ENCODE results near the gene B3GALT5. TPM values are rescaled to one million over a fixed set of nuclear protein-coding genes. Genes with fewer than 3 reads are reported as not detected.
"Not testable (repeated sequence)": the region's sequence is repeated elsewhere in the genome, so short reads cannot be mapped to it uniquely, and the experiment has no call there.

B3GALT5 gene
- total RNA-seq, 2 experiments from 2014 or later = not detected

- ChIA-PET POLR2A (no interaction called here), CTCF (no interaction called here)
- no peak overlapping the region for H3K27ac Mint-ChIP-seq
- no peaks in the 10 kb centered on the region for H3K9me3 Mint-ChIP-seq (ENCODE audit: insufficient read depth)
- no peak overlapping the region for H3K4me3 Mint-ChIP-seq
- no peaks in the 10 kb centered on the region for H3K4me1 Mint-ChIP-seq (ENCODE audit: low read depth)
- no peaks in the 10 kb centered on the region for H3K36me3 Mint-ChIP-seq (ENCODE audit: low read depth)
- DNase-seq = no peak
- no peaks in the 10 kb centered on the region for H3K27me3 Mint-ChIP-seq (ENCODE audit: low read depth)
- ATAC-seq = no peak
Measured at GRCh38 chr21:39675993-39676661, 63.4 kb downstream of the B3GALT5 start.

GRCh38 chr21:39680216-39680615, 67.5 kb downstream of the B3GALT5 start:
- Mint-ChIP-seq H3K4me1 (ENCODE audit: low read depth) (no peaks in the 10 kb centered on the region), H3K9me3 (ENCODE audit: insufficient read depth) (no peaks in the 10 kb centered on the region), H3K36me3 (ENCODE audit: low read depth) (no peaks in the 10 kb centered on the region), H3K27ac (no peak overlapping the region), H3K4me3 (no peak overlapping the region), H3K27me3 (ENCODE audit: low read depth) (no peaks in the 10 kb centered on the region)
- DNase-seq (no peak), ATAC-seq (no peak)
- ChIA-PET CTCF (no interaction called here), POLR2A (no interaction called here)

- DNase-seq (no peak), ATAC-seq (no peak)
- Mint-ChIP-seq H3K27ac (no peak overlapping the region), H3K4me1 (ENCODE audit: low read depth) (no peaks in the 10 kb centered on the region), H3K9me3 (ENCODE audit: insufficient read depth) (no peaks in the 10 kb centered on the region), H3K4me3 (no peak overlapping the region), H3K36me3 (ENCODE audit: low read depth) (no peaks in the 10 kb centered on the region), H3K27me3 (ENCODE audit: low read depth) (no peaks in the 10 kb centered on the region)
- ChIA-PET CTCF (no interaction called here), POLR2A (no interaction called here)
Measured at GRCh38 chr21:39681257-39681656, 68.5 kb downstream of the B3GALT5 start.

GRCh38 chr21:39681845-39682244, 69.1 kb downstream of the B3GALT5 start:
- ChIA-PET CTCF (no interaction called here), POLR2A (no interaction called here)
- no peak for ATAC-seq
- Mint-ChIP-seq H3K36me3 (ENCODE audit: low read depth) (no peaks in the 10 kb centered on the region), H3K27me3 (ENCODE audit: low read depth) (no peaks in the 10 kb centered on the region), H3K4me3 (no peak overlapping the region), H3K9me3 (ENCODE audit: insufficient read depth) (no peaks in the 10 kb centered on the region), H3K27ac (no peak overlapping the region), H3K4me1 (ENCODE audit: low read depth) (no peaks in the 10 kb centered on the region)
- no peak for DNase-seq

GRCh38 chr21:39685236-39685635, 72.5 kb downstream of the B3GALT5 start:
- Mint-ChIP-seq H3K4me1 (ENCODE audit: low read depth) (no peaks in the 10 kb centered on the region), H3K27ac (no peak overlapping the region), H3K4me3 (no peak overlapping the region), H3K27me3 (ENCODE audit: low read depth) (no peaks in the 10 kb centered on the region), H3K36me3 (ENCODE audit: low read depth) (no peaks in the 10 kb centered on the region), H3K9me3 (ENCODE audit: insufficient read depth) (no peaks in the 10 kb centered on the region)
- ATAC-seq (no peak), DNase-seq (no peak)
- ChIA-PET POLR2A (no interaction called here), CTCF (no interaction called here)

- Mint-ChIP-seq H3K4me1 (ENCODE audit: low read depth) (no peaks in the 10 kb centered on the region), H3K4me3 (no peak overlapping the region), H3K36me3 (ENCODE audit: low read depth) (no peaks in the 10 kb centered on the region), H3K27ac (no peak overlapping the region), H3K27me3 (ENCODE audit: low read depth) (no peaks in the 10 kb centered on the region), H3K9me3 (ENCODE audit: insufficient read depth) (no peaks in the 10 kb centered on the region)
- no peak for ATAC-seq
- no peak for DNase-seq
- POLR2A ChIA-PET = no interaction called here
- CTCF ChIA-PET = no interaction called here
Measured at GRCh38 chr21:39685991-39686390, 73.3 kb downstream of the B3GALT5 start.

- ATAC-seq = no peak
- Mint-ChIP-seq H3K36me3 (ENCODE audit: low read depth) (no peaks in the 10 kb centered on the region), H3K4me1 (ENCODE audit: low read depth) (no peaks in the 10 kb centered on the region), H3K4me3 (no peak overlapping the region), H3K27me3 (ENCODE audit: low read depth) (no peaks in the 10 kb centered on the region), H3K9me3 (ENCODE audit: insufficient read depth) (no peaks in the 10 kb centered on the region), H3K27ac (no peak overlapping the region)
- DNase-seq = no peak
- CTCF ChIA-PET = no interaction called here
- POLR2A ChIA-PET = no interaction called here
Measured at GRCh38 chr21:39686646-39687468, 74.1 kb downstream of the B3GALT5 start.

DNA sequence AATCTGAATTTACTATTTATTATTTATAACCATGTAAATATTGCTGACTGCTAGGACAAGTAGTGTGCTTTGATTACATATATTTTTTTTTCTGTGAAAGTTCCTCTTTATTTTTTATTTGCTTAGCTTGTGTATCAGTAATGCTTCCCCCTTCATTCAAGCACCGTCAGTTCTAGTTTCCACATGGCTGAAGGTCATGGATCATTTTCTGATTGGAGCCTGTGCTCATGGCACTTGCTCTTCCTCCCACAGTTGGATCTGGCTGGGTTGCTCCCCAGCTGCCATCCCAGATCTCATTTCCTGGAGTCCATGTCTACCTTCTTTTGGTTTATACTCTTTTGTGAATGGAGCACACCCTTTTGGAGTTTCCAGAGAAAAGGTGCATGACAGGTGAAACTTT, 75.3 kb downstream of the B3GALT5 start:
- H3K36me3 Mint-ChIP-seq (ENCODE audit: low read depth) = no peaks in the 10 kb centered on the region
- no peaks in the 10 kb centered on the region for H3K9me3 Mint-ChIP-seq (ENCODE audit: insufficient read depth)
- ChIA-PET POLR2A (no interaction called here), CTCF (no interaction called here)
- ATAC-seq (no peak), DNase-seq (no peak)
- no peak overlapping the region for H3K27ac Mint-ChIP-seq
- no peaks in the 10 kb centered on the region for H3K4me1 Mint-ChIP-seq (ENCODE audit: low read depth)
- no peaks in the 10 kb centered on the region for H3K27me3 Mint-ChIP-seq (ENCODE audit: low read depth)
- H3K4me3 Mint-ChIP-seq = no peak overlapping the region

DNA sequence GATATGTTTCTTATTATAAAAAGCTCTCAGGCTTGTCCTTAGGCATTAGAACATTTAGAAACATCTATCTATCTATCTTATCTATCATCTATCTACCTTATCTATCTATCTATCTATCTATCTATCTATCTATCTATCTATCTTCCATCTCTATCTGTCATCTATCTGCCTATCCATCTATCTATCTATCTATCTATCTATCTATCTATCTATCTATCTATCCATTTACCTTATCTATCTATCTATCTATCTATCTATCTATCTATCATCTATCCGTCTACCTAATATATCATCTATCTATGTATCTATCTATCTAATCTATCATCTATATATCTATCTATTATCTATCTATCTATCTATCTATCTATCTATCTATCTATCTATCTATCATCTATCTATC, 77.1 kb downstream of the B3GALT5 start:
- CTCF ChIA-PET, H3K4me3 Mint-ChIP-seq, POLR2A ChIA-PET: not testable (repeated sequence)

GRCh38 chr21:39690454-39690853, 77.7 kb downstream of the B3GALT5 start:
- H3K36me3 Mint-ChIP-seq (ENCODE audit: low read depth) = no peaks in the 10 kb centered on the region
- POLR2A ChIA-PET = no interaction called here
- H3K9me3 Mint-ChIP-seq (ENCODE audit: insufficient read depth) = no peaks in the 10 kb centered on the region

More for the DNA sequence above, 77.1 kb downstream of the B3GALT5 start:
- not testable (repeated sequence) for H3K36me3 Mint-ChIP-seq (ENCODE audit: low read depth); DNase-seq; ATAC-seq; H3K27ac Mint-ChIP-seq; H3K9me3 Mint-ChIP-seq (ENCODE audit: insufficient read depth); H3K27me3 Mint-ChIP-seq (ENCODE audit: low read depth); H3K4me1 Mint-ChIP-seq (ENCODE audit: low read depth)

GRCh38 chr21:39694750-39695149, 82.0 kb downstream of the B3GALT5 start:
- Mint-ChIP-seq H3K9me3 (ENCODE audit: insufficient read depth) (no peaks in the 10 kb centered on the region), H3K4me1 (ENCODE audit: low read depth) (no peaks in the 10 kb centered on the region), H3K36me3 (ENCODE audit: low read depth) (no peaks in the 10 kb centered on the region), H3K27me3 (ENCODE audit: low read depth) (no peaks in the 10 kb centered on the region), H3K4me3 (no peak overlapping the region), H3K27ac (no peak overlapping the region)
- POLR2A ChIA-PET = no interaction called here
- ATAC-seq (no peak), DNase-seq (no peak)
- CTCF ChIA-PET = interaction anchor here (0.6 kb wide), 1 partner anchor 1304 kb away, joined by 3 read pairs; no protein-coding TSS in a partner anchor

More at GRCh38 chr21:39690454-39690853, 77.7 kb downstream of the B3GALT5 start:
- ATAC-seq (no peak), DNase-seq (no peak)
- Mint-ChIP-seq H3K27me3 (ENCODE audit: low read depth) (no peaks in the 10 kb centered on the region), H3K4me3 (no peak overlapping the region), H3K27ac (no peak overlapping the region), H3K4me1 (ENCODE audit: low read depth) (no peaks in the 10 kb centered on the region)
- CTCF ChIA-PET = no interaction called here

- Mint-ChIP-seq H3K9me3 (ENCODE audit: insufficient read depth) (no peaks in the 10 kb centered on the region), H3K36me3 (ENCODE audit: low read depth) (no peaks in the 10 kb centered on the region), H3K4me1 (ENCODE audit: low read depth) (no peaks in the 10 kb centered on the region), H3K27me3 (ENCODE audit: low read depth) (no peaks in the 10 kb centered on the region), H3K4me3 (no peak overlapping the region), H3K27ac (no peak overlapping the region)
- ChIA-PET POLR2A (no interaction called here), CTCF (no interaction called here)
- DNase-seq = no peak
- no peak for ATAC-seq
Measured at GRCh38 chr21:39696196-39696595, 83.5 kb downstream of the B3GALT5 start.

Data from activated CD8-positive, alpha-beta T cell treated with anti-CD3 and anti-CD28 coated beads, Interleukin-2, amount 10 ng/mL, durations not matched to agents 7 days and 5 days (primary cell).